ENCODE data around the gene GP5. TPM values are rescaled to one million over a fixed set of nuclear protein-coding genes. Genes with fewer than 3 reads are reported as not detected.

GP5 gene
- total RNA-seq, 2 experiments from 2014 or later: 3.3 TPM

GRCh38 chr3:194360568-194360967 lies 38.5 kb downstream of the GP5 start:
- H3K27me3 Mint-ChIP-seq: no peaks in the 10 kb centered on the region
- Histone ChIP-seq H3K36me3 (ENCODE audit: insufficient read depth, low read length) (no peaks in the 10 kb centered on the region), H3K4me3 (ENCODE audit: low read length) (no peak overlapping the region), H3K27ac (ENCODE audit: low read depth in 1 of 2, low read length in 2 of 2) (no peak overlapping the region), H3K27me3 (ENCODE audit: control insufficient read depth in 1 of 2, insufficient read depth in 2 of 2, low read length in 2 of 2) (peaks cover 0 to 3% of the 10 kb centered on the region in 2 experiments), H3K4me1 (ENCODE audit: insufficient read depth, low read length) (no peaks in the 10 kb centered on the region), H3K9me3 (ENCODE audit: control insufficient read depth in 1 of 2, insufficient read depth in 1 of 2, low read length in 2 of 2) (no peaks in the 10 kb centered on the region)
- H3K4me3 Mint-ChIP-seq: no peak overlapping the region
- H3K27ac Mint-ChIP-seq: no peak overlapping the region
- CTCF ChIA-PET: no interaction called here
- H3K4me1 Mint-ChIP-seq (ENCODE audit: low read depth): no peaks in the 10 kb centered on the region
- DNase-seq: no peak
- ATAC-seq (ENCODE audit: poor library complexity): no peak
- no peaks in the 10 kb centered on the region for H3K9me3 Mint-ChIP-seq
- POLR2A ChIA-PET: no interaction called here
- H3K36me3 Mint-ChIP-seq (ENCODE audit: low read depth): no peaks in the 10 kb centered on the region
- TF ChIP-seq CTCF (IDR thresholded peaks at IDR 0.05): no peak
- intact Hi-C loops (cut with DNase I, micrococcal nuclease): no loop called here

DNA sequence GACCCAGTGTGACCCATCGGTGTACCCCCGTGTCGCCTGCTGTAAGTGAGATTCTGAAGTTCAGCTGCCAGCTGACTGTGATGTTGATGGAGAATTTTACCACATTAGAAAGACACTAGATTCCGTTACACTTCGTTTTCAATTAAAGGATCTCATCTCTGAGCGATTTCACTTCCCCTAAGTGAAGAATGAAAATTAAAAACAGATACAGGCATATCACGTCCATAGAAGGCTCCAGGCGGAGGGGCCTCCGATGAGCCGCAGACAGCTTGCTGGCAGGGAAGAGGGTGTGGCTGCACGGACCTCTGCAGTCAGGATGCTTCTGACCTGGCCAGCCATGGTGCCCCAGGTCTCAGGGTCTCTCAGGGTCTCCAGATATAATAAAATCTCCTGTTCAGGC lies 41.4 kb downstream of the GP5 start:
- H3K4me1 Mint-ChIP-seq (ENCODE audit: low read depth): no peaks in the 10 kb centered on the region
- ChIA-PET CTCF (no interaction called here), POLR2A (no interaction called here)
- no peaks in the 10 kb centered on the region for H3K9me3 Mint-ChIP-seq
- ATAC-seq (ENCODE audit: poor library complexity) (no peak), DNase-seq (no peak)
- Histone ChIP-seq H3K9me3 (ENCODE audit: control insufficient read depth in 1 of 2, insufficient read depth in 1 of 2, low read length in 2 of 2) (no peaks in the 10 kb centered on the region), H3K4me3 (ENCODE audit: low read length) (no peak overlapping the region), H3K4me1 (ENCODE audit: insufficient read depth, low read length) (no peaks in the 10 kb centered on the region), H3K27me3 (ENCODE audit: control insufficient read depth in 1 of 2, insufficient read depth in 2 of 2, low read length in 2 of 2) (no peaks in the 10 kb centered on the region), H3K36me3 (ENCODE audit: insufficient read depth, low read length) (no peaks in the 10 kb centered on the region), H3K27ac (ENCODE audit: low read depth in 1 of 2, low read length in 2 of 2) (no peak overlapping the region)
- intact Hi-C loops (cut with DNase I, micrococcal nuclease): no loop called here
- TF ChIP-seq CTCF (IDR thresholded peaks at IDR 0.05): no peak
- H3K4me3 Mint-ChIP-seq: no peak overlapping the region
- H3K36me3 Mint-ChIP-seq (ENCODE audit: low read depth): no peaks in the 10 kb centered on the region
- H3K27ac Mint-ChIP-seq: no peak overlapping the region
- no peaks in the 10 kb centered on the region for H3K27me3 Mint-ChIP-seq

- intact Hi-C loops (cut with DNase I, micrococcal nuclease): no loop called here
- no peak for TF ChIP-seq CTCF (IDR thresholded peaks at IDR 0.05)
- H3K36me3 Mint-ChIP-seq (ENCODE audit: low read depth): no peaks in the 10 kb centered on the region
- DNase-seq: no peak
- ATAC-seq (ENCODE audit: poor library complexity): no peak
- H3K27me3 Mint-ChIP-seq: no peaks in the 10 kb centered on the region
- H3K9me3 Mint-ChIP-seq: no peaks in the 10 kb centered on the region
- no peak overlapping the region for H3K27ac Mint-ChIP-seq
- Histone ChIP-seq H3K4me3 (ENCODE audit: low read length) (no peak overlapping the region), H3K9me3 (ENCODE audit: control insufficient read depth in 1 of 2, insufficient read depth in 1 of 2, low read length in 2 of 2) (no peaks in the 10 kb centered on the region), H3K27ac (ENCODE audit: low read depth in 1 of 2, low read length in 2 of 2) (no peak overlapping the region), H3K36me3 (ENCODE audit: insufficient read depth, low read length) (no peaks in the 10 kb centered on the region), H3K4me1 (ENCODE audit: insufficient read depth, low read length) (no peaks in the 10 kb centered on the region), H3K27me3 (ENCODE audit: control insufficient read depth in 1 of 2, insufficient read depth in 2 of 2, low read length in 2 of 2) (no peaks in the 10 kb centered on the region)
- CTCF ChIA-PET: interaction anchor here (2.1 kb wide), 1 partner anchor 11 kb away, joined by 6 read pairs; no protein-coding TSS in a partner anchor
- POLR2A ChIA-PET: interaction anchor here (0.8 kb wide), 1 partner anchor 42 kb away, joined by 3 read pairs; no protein-coding TSS in a partner anchor
- H3K4me3 Mint-ChIP-seq: no peak overlapping the region
- H3K4me1 Mint-ChIP-seq (ENCODE audit: low read depth): no peaks in the 10 kb centered on the region
Observed at GRCh38 chr3:194355379-194355778, 43.7 kb downstream of the GP5 start.

Measured in CD4-positive, alpha-beta T cell (primary cell).